ENCODE measurements around the gene KCNK3. TPM values are rescaled to one million over a fixed set of nuclear protein-coding genes. Genes with fewer than 3 reads are reported as not detected.

Gene KCNK3
- total RNA-seq, 4 donors from 2014 or later, result 4.8 to 8.3 (median 5.6) TPM

- intact Hi-C loops (cut with DNase I), result no loop called here
- TF ChIP-seq POLR2A (IDR thresholded peaks at IDR 0.05), result no peak
- 91 to 97% methylated on average over 5 to 6 of the region's 6 CpGs for WGBS, 2 donors
- Histone ChIP-seq H3K9me3 (no peaks in the 10 kb centered on the region), H3K27me3 (no peaks in the 10 kb centered on the region), H3K27ac (no peak overlapping the region), H3K36me3 (no peaks in the 10 kb centered on the region), H3K4me3 (replicated peaks in 1 of 3) (no peak overlapping the region), H3K4me1 (peaks cover 4 to 12% of the 10 kb centered on the region in 2 donors)
- no peak for DNase-seq
Observed at GRCh38 chr2:26675651-26676255, 16.8 kb upstream of the KCNK3 start.

DNA sequence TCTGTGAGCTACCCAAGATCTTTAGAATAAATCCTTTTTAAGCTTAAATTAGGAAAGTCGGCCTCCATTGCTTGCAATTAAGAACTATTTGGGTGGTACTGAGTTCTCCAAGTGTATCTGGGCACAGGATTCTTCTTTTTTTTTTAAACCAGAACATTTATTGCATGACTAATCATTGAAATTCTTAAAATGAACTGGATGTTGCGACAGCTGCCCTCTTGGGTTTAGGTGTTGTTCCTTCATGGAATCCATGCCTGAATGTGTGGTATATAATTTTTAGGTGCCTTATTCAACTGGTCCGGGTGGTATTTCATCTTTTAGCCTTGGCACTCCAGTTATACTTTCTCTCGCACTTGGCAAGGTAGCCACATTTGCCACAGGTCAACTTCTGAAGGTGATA is 14.5 kb upstream of the KCNK3 start:
- no peaks in the 10 kb centered on the region for H3K27me3 ChIP-seq
- DNase-seq, result no peak
- H3K4me1 ChIP-seq, result peaks cover 4 to 18% of the 10 kb centered on the region in 2 donors
- no peaks in the 10 kb centered on the region for H3K9me3 ChIP-seq
- WGBS, 2 donors, result 82% methylated on average over 4 of the region's 4 CpGs
- H3K27ac ChIP-seq, result no peak overlapping the region
- TF ChIP-seq, protein P1, sequence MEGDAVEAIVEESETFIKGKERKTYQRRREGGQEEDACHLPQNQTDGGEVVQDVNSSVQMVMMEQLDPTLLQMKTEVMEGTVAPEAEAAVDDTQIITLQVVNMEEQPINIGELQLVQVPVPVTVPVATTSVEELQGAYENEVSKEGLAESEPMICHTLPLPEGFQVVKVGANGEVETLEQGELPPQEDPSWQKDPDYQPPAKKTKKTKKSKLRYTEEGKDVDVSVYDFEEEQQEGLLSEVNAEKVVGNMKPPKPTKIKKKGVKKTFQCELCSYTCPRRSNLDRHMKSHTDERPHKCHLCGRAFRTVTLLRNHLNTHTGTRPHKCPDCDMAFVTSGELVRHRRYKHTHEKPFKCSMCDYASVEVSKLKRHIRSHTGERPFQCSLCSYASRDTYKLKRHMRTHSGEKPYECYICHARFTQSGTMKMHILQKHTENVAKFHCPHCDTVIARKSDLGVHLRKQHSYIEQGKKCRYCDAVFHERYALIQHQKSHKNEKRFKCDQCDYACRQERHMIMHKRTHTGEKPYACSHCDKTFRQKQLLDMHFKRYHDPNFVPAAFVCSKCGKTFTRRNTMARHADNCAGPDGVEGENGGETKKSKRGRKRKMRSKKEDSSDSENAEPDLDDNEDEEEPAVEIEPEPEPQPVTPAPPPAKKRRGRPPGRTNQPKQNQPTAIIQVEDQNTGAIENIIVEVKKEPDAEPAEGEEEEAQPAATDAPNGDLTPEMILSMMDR (IDR thresholded peaks at IDR 0.05), result peak in 1 of 6 experiments; percentile 4
- TF ChIP-seq POLR2A (IDR thresholded peaks at IDR 0.05), result no peak
- H3K4me3 ChIP-seq (replicated peaks in 1 of 3), result no peak overlapping the region
- intact Hi-C loops (cut with DNase I), result no loop called here
- H3K36me3 ChIP-seq, result no peaks in the 10 kb centered on the region

- TF ChIP-seq, protein P1 (IDR thresholded peaks at IDR 0.05), result no peak
- TF ChIP-seq POLR2A (IDR thresholded peaks at IDR 0.05), result no peak
- no peak overlapping the region for H3K27ac ChIP-seq
- H3K27me3 ChIP-seq, result no peaks in the 10 kb centered on the region
- intact Hi-C loops (cut with DNase I), result no loop called here
- no peak overlapping the region for H3K4me3 ChIP-seq (replicated peaks in 1 of 3)
- no peaks in the 10 kb centered on the region for H3K9me3 ChIP-seq
- no peak for DNase-seq
- peaks cover 4 to 18% of the 10 kb centered on the region in 2 donors for H3K4me1 ChIP-seq
- H3K36me3 ChIP-seq, result no peaks in the 10 kb centered on the region
- 66 to 80% methylated on average over 4 of the region's 4 CpGs for WGBS, 2 donors
Observed at GRCh38 chr2:26679867-26680266, 12.7 kb upstream of the KCNK3 start.

DNA sequence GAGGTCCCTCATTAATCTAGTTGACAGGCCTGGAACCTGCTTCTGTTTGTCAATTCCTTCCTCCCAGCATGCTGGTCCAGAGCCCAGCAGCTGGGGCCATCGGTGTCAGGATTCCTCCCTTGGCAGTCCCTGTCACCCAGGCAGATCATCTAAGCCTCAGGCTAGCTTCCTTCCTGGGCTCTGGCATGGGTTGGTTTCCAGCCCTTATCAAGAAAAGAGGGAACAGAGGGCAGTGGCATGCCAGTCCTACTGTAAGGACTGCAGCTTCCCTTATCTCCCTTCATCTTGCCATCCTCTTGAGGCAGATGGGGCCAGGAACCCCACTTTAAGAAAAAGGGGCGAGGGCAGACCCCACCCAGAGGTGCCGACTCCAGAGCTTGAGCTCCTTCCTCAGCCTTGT is 10.9 kb upstream of the KCNK3 start:
- no peak overlapping the region for H3K27ac ChIP-seq
- 80 to 81% methylated on average over 3 of the region's 3 CpGs for WGBS, 2 donors
- H3K4me1 ChIP-seq, result peaks cover 4 to 17% of the 10 kb centered on the region in 2 donors
- DNase-seq, result no peak
- H3K36me3 ChIP-seq, result no peaks in the 10 kb centered on the region
- intact Hi-C loops (cut with DNase I), result no loop called here
- TF ChIP-seq, protein P1 (IDR thresholded peaks at IDR 0.05), result no peak
- no peak for TF ChIP-seq POLR2A (IDR thresholded peaks at IDR 0.05)
- H3K9me3 ChIP-seq, result no peaks in the 10 kb centered on the region
- no peak overlapping the region for H3K4me3 ChIP-seq (replicated peaks in 1 of 3)
- no peaks in the 10 kb centered on the region for H3K27me3 ChIP-seq

GRCh38 chr2:26682155-26682554 is 10.4 kb upstream of the KCNK3 start:
- intact Hi-C loops (cut with DNase I), result no loop called here
- no peak overlapping the region for H3K27ac ChIP-seq
- no peaks in the 10 kb centered on the region for H3K27me3 ChIP-seq
- no peaks in the 10 kb centered on the region for H3K9me3 ChIP-seq
- no peak for DNase-seq
- peaks cover 2 to 15% of the 10 kb centered on the region in 2 donors for H3K4me1 ChIP-seq
- H3K4me3 ChIP-seq (replicated peaks in 1 of 3), result no peak overlapping the region
- 81 to 83% methylated on average over 8 of the region's 8 CpGs for WGBS, 2 donors
- TF ChIP-seq, protein P1 (IDR thresholded peaks at IDR 0.05), result no peak
- TF ChIP-seq POLR2A (IDR thresholded peaks at IDR 0.05), result no peak
- no peaks in the 10 kb centered on the region for H3K36me3 ChIP-seq

Data from thyroid gland (tissue), 4 donors.